ENCODE results near the gene FAT3. TPM values are rescaled to one million over a fixed set of nuclear protein-coding genes. Genes with fewer than 3 reads are reported as not detected.

Gene FAT3
- polyA plus RNA-seq, 1 donor (not counting 4 experiments of a cell fraction or from before 2014, with no cell fraction given): 0.69 TPM

- TF ChIP-seq EZH2 (IDR thresholded peaks at IDR 0.05; ENCODE audit: low read length): no peak
- TF ChIP-seq CTCF (optimal IDR thresholded peaks at IDR 0.05 in 1 of 3, IDR thresholded peaks at IDR 0.05 in 1 of 3, conservative IDR thresholded peaks at IDR 0.05 in 1 of 3; ENCODE audit: extremely low read depth in 1 of 3, insufficient read depth in 2 of 3, low read length in 3 of 3): no peak
These were observed 19.9 kb upstream of the FAT3 start for GRCh38 chr11:92204731-92205130.

GRCh38 chr11:92206441-92206840 lies 18.2 kb upstream of the FAT3 start:
- no peak for TF ChIP-seq CTCF (optimal IDR thresholded peaks at IDR 0.05 in 1 of 3, IDR thresholded peaks at IDR 0.05 in 1 of 3, conservative IDR thresholded peaks at IDR 0.05 in 1 of 3; ENCODE audit: extremely low read depth in 1 of 3, insufficient read depth in 2 of 3, low read length in 3 of 3)
- TF ChIP-seq EZH2 (IDR thresholded peaks at IDR 0.05; ENCODE audit: low read length): no peak
- no peak overlapping the region for H3K27ac ChIP-seq (ENCODE audit: control insufficient read depth, insufficient read depth, low read length)
- H3K9me1 ChIP-seq (ENCODE audit: control insufficient read depth, extremely low read depth, insufficient read depth, low read length): no peaks in the 10 kb centered on the region
- H4K20me1 ChIP-seq (ENCODE audit: control insufficient read depth, extremely low read depth, insufficient read depth, low read length): no peaks in the 10 kb centered on the region
- no peak overlapping the region for H2AFZ ChIP-seq (ENCODE audit: control insufficient read depth, low read length)
- dilution Hi-C loops (cut with MboI; ENCODE audit: extremely low pct_ligation_motif_present, low sequenced_read_pairs): no loop called here
- no peaks in the 10 kb centered on the region for H3K4me1 ChIP-seq (ENCODE audit: control insufficient read depth, extremely low read depth, insufficient read depth, low read length)
- H3K9me3 ChIP-seq (ENCODE audit: control insufficient read depth, low read depth, low read length): no peaks in the 10 kb centered on the region
- no peak overlapping the region for H3K9ac ChIP-seq (ENCODE audit: control insufficient read depth, extremely low read depth, insufficient read depth, low read length)
- FAIRE-seq (no peak), DNase-seq (ENCODE audit: low read depth, low spot score) (no peak)
- no peaks in the 10 kb centered on the region for H3K36me3 ChIP-seq (ENCODE audit: control insufficient read depth in 2 of 2, extremely low read depth in 1 of 2, insufficient read depth in 2 of 2, low read length in 2 of 2)
- no peaks in the 10 kb centered on the region for H3K79me2 ChIP-seq (ENCODE audit: control insufficient read depth, insufficient read depth, low read length)
- H3K4me3 ChIP-seq (ENCODE audit: control insufficient read depth in 2 of 3, extremely low read depth in 1 of 3, insufficient read depth in 2 of 3, low read depth in 1 of 3, low read length in 3 of 3): no peak overlapping the region
- H3K27me3 ChIP-seq (ENCODE audit: control insufficient read depth, extremely low read depth, insufficient read depth, low read length): no peaks in the 10 kb centered on the region
- H3K4me2 ChIP-seq (ENCODE audit: control insufficient read depth, extremely low read depth, insufficient read depth, low read depth, low read length): no peak overlapping the region

More at GRCh38 chr11:92204731-92205130, 19.9 kb upstream of the FAT3 start:
- no peak overlapping the region for H3K27ac ChIP-seq (ENCODE audit: control insufficient read depth, insufficient read depth, low read length)
- FAIRE-seq (no peak), DNase-seq (ENCODE audit: low read depth, low spot score) (no peak)
- no peaks in the 10 kb centered on the region for H3K9me3 ChIP-seq (ENCODE audit: control insufficient read depth, low read depth, low read length)
- H3K4me1 ChIP-seq (ENCODE audit: control insufficient read depth, extremely low read depth, insufficient read depth, low read length): no peaks in the 10 kb centered on the region
- no peak overlapping the region for H3K4me3 ChIP-seq (ENCODE audit: control insufficient read depth in 2 of 3, extremely low read depth in 1 of 3, insufficient read depth in 2 of 3, low read depth in 1 of 3, low read length in 3 of 3)
- H4K20me1 ChIP-seq (ENCODE audit: control insufficient read depth, extremely low read depth, insufficient read depth, low read length): no peaks in the 10 kb centered on the region
- no peaks in the 10 kb centered on the region for H3K9me1 ChIP-seq (ENCODE audit: control insufficient read depth, extremely low read depth, insufficient read depth, low read length)
- dilution Hi-C loops (cut with MboI; ENCODE audit: extremely low pct_ligation_motif_present, low sequenced_read_pairs): no loop called here
- no peak overlapping the region for H2AFZ ChIP-seq (ENCODE audit: control insufficient read depth, low read length)
- no peaks in the 10 kb centered on the region for H3K36me3 ChIP-seq (ENCODE audit: control insufficient read depth in 2 of 2, extremely low read depth in 1 of 2, insufficient read depth in 2 of 2, low read length in 2 of 2)
- no peak overlapping the region for H3K4me2 ChIP-seq (ENCODE audit: control insufficient read depth, extremely low read depth, insufficient read depth, low read depth, low read length)
- no peaks in the 10 kb centered on the region for H3K79me2 ChIP-seq (ENCODE audit: control insufficient read depth, insufficient read depth, low read length)
- no peaks in the 10 kb centered on the region for H3K27me3 ChIP-seq (ENCODE audit: control insufficient read depth, extremely low read depth, insufficient read depth, low read length)
- no peak overlapping the region for H3K9ac ChIP-seq (ENCODE audit: control insufficient read depth, extremely low read depth, insufficient read depth, low read length)
